ENCODE data around the gene TUFT1.

Gene TUFT1

DNA sequence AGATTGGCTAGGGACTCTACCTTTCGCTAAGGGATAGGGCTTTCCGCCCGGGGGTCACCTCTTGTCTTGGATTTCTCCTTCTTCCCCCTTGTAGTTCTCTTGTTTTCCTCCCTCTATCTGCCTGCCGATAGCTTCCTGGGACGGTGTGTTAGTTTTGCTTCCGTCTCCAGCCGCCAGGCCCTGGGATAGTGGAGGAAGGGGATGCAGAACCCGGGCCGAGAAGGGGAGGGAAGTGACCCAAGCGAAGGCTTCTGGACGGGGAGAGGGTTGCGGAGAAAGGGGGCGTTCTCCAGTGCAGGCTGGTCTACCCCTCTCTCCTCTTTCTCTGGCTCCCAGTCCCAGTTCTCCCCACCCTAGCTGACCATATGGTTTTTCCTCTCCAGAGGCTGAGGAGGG, 871 bp downstream of the TUFT1 start:
- DNase-seq: no peak

DNA sequence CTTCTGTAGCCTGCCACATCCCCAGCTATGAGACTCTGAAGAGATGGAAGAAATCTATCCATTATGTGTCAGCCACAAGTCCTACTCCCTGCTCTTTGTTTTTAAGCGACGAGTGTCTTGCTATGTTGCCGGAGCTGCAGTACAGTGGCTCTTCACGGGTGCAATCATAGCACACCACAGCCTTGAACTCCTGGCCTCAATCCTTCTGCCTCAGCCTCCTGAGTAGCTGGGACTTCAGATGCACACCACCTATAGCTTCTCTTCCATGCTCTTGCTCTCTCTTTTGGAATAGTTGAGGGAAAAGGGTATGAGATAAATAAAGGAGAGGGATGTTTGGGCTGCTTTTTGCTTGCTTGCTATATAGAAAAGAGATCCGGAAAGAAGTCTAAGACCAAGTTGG, 1.6 kb downstream of the TUFT1 start:
- DNase-seq: no peak

DNA sequence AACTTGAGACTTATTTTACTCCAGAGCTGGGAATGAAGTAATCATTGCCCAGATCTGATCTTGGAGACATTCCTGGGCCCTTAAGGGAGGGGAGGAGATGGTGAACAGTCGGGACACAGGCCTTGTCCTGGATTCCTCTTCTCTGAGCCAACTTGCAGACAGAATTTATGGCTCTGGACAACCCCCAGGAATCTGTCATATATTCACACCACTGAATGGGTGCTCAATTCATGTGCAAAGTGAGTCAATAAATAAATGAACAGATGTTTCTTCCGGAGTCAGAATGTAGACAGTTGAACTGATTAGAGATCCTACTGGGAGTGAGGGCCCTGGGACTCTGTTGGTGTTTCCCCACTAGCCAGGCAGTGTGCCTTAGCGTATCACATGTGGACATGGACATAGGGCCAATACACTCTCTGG, 2.6 kb downstream of the TUFT1 start:
- DNase-seq: no peak

DNA sequence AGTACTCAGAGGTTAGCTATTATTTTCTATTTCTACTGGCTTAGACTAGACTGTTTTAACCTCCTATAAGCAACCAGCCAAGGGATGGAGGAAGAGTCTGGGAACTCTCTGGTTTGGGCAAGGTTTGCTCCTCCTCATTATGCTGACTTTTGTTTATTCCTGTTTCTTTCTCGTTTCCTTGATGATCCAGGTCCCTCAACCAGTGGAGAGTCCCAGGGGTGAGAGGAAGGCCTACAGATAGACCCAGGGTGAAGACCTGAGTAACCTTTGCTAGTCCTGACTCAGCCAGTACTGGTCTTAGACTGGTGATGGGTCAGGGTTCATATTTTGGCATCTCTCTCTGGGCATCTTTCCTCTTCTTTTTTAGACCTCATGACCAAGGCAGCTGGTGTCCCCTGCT, 5.4 kb downstream of the TUFT1 start:
- no peak for DNase-seq

DNA sequence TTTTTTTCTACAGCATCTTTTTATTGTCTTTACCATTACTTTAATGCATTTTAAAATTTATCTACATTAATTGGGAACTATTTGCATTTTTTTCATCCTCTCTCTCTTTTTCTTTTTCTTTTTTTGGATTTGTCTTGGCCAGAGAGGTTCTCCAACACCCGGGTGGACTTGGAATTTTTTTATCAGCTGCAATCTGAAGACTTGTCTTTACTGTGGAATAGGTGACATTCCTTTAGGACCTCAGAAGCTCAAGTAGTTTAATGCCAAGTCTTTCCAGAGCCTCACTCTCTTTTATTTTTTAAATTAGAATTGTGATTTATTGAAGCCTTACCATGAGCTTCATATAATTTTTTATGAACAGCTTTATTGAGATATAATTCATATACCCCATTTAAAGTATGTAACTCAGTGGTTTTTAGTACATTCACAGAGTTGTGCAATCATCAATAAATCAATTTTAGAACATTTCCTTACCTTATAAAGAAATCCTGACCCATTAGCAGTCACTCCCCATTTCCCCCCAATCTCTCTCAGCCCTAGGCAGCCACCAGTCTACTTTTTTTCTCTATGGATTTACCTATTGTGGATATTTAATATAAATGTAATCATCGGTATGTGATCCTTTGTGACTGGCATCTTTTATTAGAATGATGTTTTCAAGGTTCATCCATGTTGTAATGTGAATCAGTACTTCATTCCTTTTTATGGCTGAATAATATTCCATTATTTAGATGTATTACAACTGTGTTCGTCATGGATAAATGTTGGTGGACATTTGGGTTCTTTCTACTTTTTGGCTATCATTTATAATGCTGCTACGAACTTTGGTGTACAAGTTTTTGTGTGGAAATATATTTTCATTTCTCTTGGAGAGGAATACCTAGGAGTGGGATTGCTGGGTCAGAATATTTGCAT, 6.2 kb downstream of the TUFT1 start:
- no peak for DNase-seq

DNA sequence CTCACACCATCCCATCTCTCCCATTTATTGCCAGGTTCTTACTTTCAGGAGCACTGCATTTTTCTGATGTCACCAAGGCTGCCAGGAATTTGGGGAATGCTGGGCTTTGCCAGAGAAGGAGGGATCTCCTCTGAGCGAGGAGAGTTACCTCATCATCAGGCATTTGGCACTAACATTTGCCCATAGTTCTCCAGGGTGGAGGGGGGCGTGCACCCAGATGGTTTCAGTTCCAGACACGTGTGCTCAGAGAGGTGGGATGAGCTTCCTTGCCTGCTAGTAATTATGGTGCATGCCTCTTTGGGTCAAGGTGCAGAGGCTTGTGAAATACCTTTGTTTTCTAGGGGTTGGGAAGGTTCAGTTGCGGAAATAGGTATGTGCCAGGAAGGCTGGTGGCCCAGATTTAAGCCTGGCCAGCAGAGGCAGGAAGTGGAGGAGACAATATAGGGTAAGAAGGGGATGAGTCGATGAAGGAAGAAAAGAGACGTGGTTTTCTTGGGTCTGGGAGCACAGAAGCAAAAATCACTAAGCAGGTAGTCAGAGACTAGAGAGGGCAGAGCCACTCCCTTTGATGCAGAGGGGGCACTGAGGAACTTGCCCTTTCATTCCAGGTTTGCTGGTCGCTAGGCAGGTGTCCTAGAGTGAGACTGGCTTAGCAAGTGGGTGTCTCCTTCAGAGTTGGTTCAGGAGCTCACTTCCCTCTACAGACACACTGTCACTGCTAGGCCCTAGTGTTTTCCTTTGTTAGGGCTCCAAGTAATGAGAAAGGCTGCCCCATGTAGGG, 7.2 kb downstream of the TUFT1 start:
- no peak for DNase-seq

DNA sequence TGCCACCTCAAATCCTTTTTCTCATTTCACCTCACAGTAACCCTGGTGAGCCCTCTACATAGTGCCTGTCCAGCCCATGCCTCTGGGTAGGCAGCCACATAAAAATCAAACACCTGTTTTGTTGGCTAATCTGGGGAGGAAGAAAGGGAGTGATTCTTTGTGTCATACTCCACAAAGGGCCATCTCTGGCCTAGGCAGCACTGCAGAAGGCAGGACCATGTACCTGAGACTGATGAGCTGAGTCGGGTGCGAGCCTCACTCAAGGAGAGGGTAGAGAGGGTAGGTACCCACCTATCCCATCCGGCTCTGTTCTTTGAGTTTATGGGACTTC, 7.8 kb downstream of the TUFT1 start:
- no peak for DNase-seq

DNA sequence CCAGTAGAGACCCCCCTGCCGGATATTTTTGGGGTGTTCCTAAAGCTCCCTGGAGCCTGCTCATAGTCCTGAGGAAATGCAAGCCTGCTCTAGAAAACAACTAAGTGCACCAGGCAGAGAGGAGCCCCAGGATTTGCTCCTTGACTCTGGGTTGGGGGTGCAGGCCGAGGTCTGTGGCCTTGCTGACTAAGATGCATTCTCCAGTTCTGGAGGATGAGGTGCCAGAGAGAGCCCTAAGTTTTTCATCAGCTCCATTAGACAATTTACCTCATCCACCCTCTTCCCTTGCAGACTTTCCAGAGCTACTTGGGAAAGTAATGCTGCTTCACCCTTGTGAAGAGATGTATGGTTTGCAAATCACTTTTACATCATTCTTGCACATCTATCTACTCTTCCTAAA, 9.1 kb downstream of the TUFT1 start:
- DNase-seq: no peak

DNA sequence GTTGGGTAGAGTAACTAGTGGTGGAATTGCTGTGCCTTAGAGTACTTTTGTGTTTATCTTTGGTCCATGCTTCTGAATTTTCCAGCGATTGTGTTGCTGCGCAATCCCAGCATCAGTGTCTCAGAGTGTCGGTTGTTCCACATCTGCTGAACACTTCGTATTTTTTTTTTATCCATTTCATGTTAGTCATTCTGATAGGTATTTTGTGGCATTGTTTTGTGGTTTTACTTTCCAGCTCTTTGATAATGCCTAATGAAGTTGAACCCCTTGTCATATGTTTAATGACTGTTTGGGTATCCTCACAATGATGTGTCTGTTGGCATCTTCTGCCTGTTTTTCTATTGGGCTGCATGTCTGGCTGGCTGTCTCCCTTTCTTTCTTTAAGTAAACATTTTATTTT, 13.6 kb downstream of the TUFT1 start:
- DNase-seq: no peak

DNA sequence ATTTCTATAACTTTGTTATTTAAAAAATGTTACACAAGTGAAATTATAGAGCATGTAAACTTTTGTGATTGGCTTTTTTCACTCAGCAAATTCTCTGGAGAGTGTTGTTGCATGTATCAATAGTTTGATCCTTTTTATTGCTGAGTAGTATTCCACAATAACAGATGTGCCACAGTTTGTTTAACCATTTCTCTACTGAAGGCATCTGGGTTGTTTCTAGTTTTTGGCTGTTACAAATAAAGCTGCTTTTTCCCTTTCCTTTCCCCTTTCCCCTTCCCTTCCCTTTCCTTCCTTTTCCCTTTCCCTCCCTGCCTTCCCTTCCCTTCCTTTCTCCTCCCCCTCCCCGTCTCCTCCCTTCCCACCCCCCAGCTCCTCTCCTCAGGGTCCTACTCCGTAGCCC, 15.9 kb downstream of the TUFT1 start:
- no peak for DNase-seq

DNA sequence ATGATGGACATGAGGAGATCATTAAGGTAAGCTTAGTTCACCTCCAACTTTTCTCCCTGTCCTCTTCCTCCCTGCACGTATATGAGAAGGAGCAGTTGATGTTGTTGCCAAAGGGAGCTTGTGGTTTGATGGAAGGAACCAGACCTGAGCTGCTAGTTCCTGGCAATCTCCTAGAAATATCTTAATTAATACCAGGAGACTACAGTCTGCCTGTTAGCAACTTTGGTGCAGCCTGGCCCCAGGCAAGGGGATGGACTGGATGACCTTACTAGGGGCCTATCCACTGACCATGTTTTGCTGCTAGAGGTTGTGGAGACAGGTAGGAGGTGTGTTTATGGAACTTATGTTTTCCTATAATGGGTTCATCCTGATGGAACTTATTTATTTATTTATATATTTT, 22.6 kb downstream of the TUFT1 start:
- DNase-seq: no peak

DNA sequence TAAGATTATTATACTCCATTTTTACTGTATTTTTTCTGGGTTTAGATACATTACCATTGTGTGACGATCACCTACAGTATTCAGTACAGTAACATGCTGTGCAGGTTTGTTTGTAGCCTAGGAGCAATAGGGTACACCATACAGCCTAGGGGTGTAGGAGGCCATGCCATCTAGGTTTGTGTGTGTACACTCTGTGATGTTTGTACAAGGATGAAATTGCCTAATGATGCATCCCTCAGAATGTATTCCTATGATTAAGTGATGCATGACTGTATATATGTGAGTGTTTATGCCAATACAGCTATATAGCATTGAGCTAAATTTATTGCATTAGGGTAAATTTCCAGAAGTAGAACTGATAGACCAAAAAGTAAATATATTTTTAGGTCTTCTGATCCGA, 23.3 kb downstream of the TUFT1 start:
- no peak for DNase-seq

DNA sequence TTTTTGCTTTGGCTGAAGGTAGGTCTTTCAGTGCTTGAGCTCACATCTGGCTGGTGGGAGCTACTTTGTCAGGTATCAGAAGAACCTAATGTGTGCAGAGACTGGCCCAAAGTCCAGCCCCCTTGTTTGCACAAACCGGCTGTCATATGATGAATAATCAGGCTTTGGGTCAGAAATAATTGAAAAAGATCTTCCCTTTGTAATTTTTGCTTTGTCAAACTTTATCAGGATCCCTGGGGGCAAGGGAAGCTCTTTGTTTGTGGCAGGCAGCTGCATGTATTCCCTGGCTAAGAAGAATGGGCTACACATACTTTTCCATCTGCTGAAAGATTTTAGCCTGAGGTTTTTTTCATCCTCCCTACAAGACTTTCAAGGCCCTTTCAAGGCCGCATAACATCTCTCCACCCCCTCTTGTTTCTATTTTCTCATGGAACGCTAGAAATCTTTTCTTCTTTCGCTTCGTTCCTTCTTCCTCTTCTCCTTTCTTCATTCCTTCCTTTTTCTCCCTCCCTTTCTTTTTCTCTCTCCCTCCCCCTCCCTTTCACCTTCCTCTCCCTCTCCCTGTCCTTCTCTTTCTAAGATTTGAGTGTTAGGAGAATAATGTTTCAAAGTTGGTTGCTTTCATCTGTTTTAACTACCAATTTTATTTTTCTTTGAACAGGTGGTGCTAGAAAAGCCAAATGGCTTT, 25.5 kb downstream of the TUFT1 start:
- DNase-seq: no peak

DNA sequence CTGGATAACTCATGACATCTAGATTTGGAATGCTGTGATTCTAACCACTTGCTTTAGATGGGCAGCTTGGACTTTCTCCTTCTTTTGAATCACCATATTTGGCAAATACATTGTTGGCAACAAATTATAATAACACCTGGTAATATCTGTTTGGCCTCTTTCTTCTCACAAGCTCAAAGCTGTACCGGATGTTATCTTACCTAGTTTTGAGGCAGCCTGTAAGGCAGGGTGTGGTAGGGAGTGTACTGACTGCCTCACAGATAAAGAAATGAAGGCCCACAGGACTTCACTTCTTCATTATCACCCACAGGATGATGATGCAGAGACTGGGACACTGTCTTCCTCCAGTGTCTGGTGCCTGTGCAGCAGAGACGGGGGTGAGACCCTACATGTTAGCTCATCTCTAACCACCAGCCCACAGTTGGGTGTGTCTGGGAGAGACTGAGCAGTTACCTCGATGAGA, 28.5 kb downstream of the TUFT1 start:
- DNase-seq: no peak

DNA sequence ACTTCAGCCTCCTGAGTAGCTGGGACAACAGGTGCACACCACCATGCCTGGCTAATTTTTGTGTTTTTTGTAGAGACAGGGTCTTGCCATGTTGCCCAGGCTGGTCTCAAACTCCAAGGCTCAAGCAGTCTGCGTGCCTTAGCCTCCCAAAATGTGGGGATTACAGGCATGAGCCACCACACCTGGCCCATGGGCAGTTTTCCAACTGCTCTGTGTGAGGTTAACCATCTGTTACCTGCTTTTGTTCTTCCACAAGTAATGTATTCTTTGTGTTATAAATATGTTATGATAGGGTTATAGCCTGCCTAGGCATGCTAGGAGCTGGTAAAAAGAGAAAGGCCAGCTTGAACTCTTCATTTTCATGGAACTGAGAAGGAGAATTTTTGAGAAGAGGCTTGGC, 30.7 kb downstream of the TUFT1 start:
- DNase-seq: no peak

DNA sequence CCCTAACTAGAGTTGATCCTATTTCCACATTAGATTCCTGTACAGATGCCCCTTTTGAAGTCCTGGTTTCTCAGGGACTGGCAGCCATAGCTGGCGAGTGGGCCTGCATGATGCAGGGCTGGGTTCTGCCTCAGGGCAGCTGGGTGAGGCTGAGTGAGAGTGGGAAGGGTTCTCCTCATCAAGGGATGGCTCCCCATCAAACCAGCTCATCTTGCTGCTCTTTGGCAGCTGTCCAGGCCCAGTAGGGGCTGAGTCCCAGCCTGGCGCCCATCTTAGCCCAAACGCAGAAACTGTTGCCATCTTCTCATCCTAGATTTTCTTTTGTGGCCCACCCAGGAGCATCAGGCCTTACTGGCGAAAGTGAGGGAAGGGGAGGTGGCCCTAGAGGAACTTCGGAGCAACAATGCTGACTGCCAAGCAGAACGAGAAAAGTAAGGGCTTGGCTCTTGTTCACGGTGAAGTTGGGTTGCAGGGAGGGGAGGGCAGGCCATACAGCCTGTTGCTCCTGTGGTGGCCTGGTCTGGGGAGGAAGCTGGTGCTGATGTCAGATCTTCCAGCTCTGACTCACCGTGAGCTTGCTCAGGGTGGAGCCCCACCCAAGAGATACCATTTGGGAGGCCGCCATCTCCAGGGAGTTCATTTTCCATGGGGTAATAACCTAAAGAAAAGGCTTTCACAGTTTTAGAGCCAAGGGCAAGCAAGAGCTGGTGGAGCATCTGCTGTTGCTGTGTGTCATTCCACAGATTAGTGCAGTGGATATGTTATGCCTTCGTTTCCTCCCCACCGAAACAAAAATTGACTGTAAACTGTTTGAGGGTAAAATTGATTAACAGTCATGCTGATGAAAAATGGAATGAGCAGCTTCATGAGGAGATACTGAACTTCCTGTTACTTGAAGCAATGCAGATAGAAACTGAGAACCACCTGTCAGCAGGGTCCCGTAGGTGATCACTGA, 34.7 kb downstream of the TUFT1 start:
- no peak for DNase-seq

DNA sequence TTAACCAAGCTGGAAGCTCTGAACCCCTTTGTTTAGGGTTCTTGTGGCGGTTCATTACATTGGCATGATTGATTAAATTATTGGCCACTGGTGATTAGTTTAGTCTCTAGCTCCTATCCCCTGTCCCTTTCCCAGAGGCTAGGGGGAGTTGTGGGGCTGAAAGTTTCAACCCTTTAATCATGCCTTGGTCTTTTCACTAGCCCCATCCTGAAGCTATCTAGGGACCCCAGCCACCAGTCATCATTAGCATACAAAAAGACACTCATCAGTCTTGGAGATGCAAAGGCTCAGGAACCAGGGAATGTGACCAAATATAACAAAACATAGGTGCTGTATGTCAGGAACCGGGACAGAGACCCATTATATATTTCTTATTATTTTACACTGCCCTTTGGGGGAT, 37.1 kb downstream of the TUFT1 start:
- DNase-seq: no peak

DNA sequence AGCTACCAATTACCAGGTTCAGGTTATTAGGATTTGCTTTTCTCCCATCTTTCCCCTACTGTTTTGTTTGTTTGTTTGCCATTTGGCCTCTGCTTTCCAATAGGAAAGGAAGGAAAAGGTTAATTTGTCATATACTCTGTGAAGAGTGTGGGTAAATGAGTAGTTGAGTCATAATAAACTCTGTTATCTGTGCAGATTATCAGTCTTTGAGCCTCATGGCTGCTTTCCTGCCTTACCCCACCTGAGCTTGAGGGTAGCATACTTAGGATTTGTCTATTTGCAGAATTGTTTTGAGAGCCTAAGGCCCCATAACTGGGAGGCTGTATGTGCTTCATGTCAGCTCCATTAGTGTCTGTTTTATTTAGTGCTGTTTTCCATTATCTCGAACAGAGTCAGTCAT, 38.8 kb downstream of the TUFT1 start:
- no peak for DNase-seq

DNA sequence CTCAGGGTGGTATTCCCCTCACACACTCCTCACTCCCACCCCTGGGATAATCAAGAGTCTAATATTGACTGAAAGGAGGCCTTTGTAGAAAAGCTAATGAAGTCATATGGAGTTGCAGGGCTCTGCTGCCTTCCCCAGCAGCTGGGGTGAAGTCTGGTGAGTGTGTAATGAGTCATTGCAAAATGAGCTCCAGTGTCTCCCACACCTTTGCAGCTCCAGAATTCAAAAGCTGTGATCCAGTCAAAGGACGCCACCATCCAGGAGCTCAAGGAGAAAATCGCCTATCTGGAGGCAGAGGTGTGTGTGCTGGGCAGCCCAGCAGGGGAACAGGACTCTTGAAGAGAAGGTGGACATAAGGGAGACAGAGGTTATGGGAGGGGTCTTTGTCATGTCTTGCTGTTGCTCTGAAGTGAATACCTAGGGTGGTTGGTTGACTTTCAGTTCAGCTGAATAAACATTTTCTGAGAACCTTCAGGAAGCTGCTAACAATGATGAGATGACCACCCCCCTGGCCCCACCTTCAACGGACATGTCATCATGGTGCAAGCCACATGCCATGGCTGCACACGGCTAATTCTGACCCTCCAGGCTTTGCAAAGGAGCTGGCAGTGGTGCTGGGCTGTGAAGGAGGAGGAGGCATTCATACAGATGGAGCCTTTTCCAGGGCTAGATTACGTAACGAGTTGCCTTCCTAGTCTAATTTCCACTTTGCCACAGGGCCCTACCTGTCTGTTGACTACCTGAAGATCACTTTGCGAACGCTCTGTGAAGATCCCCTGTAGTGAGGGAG, 39.5 kb downstream of the TUFT1 start:
- DNase-seq: no peak

DNA sequence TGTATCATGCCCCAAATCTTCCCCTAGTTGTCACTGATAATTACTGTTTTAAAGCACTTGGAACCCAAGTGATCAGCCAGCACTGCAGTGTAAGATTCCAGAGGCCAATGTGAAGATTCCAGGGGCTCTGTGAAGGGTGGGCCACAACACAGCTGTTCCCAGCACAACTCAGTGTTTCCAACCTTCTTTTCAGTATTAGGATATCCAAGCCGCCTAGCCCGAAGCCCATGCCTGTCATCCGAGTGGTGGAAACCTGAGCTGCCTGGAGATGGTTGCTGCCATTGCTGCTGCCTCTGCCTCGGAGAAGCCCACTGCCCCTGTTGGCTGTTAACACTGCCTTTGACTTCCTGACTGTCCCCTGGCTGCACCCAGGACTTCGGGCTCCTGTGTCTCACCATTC, 41.3 kb downstream of the TUFT1 start:
- DNase-seq: no peak

DNA sequence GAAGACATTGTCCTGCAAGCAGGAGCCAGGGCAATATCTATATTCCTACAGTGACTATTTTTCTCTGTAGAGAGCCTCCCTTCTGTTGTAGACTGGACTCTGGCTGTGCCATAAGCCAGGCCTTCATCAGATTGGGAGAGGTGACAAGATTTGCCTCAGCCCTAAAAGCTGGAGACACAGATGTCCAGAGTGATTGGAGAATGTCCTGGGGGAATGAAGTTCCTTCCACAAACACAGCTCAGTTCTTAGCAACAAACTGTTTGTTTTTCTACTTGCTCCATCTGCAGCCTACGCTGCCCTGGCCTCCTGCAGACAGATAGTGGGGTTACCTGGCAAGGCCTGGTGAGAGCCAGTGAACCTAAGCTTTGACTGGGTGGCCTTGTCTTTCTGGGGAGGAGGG, 41.8 kb downstream of the TUFT1 start:
- no peak for DNase-seq

DNA sequence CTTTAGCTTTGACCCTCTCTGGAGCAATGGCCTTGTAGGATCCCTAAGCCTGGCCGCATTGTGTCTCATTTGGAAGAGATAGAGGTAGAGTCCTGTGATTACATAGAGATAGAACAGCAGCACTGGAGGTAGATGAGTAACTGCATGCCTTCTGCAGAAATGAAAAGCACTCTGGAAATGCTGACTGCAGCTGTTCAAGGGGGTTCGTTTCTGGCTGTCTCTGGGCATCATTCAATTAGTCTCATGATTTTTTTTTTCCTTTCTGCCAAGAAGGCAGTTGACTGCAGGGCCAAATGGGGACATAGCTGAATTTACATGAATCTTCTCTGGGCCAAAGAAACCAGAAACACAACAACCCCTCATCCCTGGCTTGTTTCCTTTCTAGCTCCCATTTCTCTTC, 43.7 kb downstream of the TUFT1 start:
- no peak for DNase-seq
